H1 (cell line): Measurements from ENCODE around the gene PGF.

Experiments
- CBX5 ChIP-seq: fragments of 300-800, 300-1000 bp; sonication (generic); IDR thresholded peaks from 2 replicates; pipeline ENCODE4 v1.7.1; 2016; ENCODE audit warnings: antibody characterized with exemption, low read length, low read depth
- CHD1 ChIP-seq: IDR thresholded peaks from 2 replicates; pipeline ENCODE4 v1.6.1; 2012; ENCODE audit warnings: low read depth, low read length, improper control_type of control experiment
- CTCF ChIP-seq, 3 experiments: IDR thresholded peaks; 1 replicate in 2 of 3; 2 replicates in 1 of 3; pipeline versions ENCODE4 v1.5.1 to v1.6.1; 2011; ENCODE audit warnings: low read length in 3 of 3, mild to moderate bottlenecking in 3 of 3, inconsistent platforms in 2 of 3, low read depth in 1 of 3, moderate library complexity in 1 of 3; ENCODE audit not compliant: insufficient read depth in 1 of 3; ENCODE audit errors: control extremely low read depth in 1 of 3
- EZH2 ChIP-seq: fragments of 200-600 bp; sonication (generic); IDR thresholded peaks from 2 replicates; pipeline ENCODE4 v1.7.1; 2012; ENCODE audit warnings: low read depth, mild to moderate bottlenecking, moderate library complexity, low read length, inconsistent platforms; ENCODE audit not compliant: severe bottlenecking
- POLR2A ChIP-seq, 2 experiments: IDR thresholded peaks; 1 replicate in 1 of 2; 2 replicates in 1 of 2; pipeline ENCODE4 v1.6.1; 2011; ENCODE audit warnings: low read depth in 2 of 2, low read length in 2 of 2, mild to moderate bottlenecking in 2 of 2; ENCODE audit errors: control extremely low read depth in 1 of 2
- POU5F1 ChIP-seq: IDR thresholded peaks from 2 replicates; pipeline ENCODE4 v1.6.1; 2011; ENCODE audit warnings: low read depth, mild to moderate bottlenecking, low read length, moderate library complexity

- no peak for TF ChIP-seq CBX5
- no peak for TF ChIP-seq CTCF (IDR thresholded peaks at IDR 0.05; ENCODE audit: control extremely low read depth in 1 of 3, insufficient read depth in 1 of 3, low read depth in 1 of 3, low read length in 3 of 3)
- no peak for TF ChIP-seq POLR2A (IDR thresholded peaks at IDR 0.05; ENCODE audit: control extremely low read depth in 1 of 2, low read depth in 2 of 2, low read length in 2 of 2)
- TF ChIP-seq EZH2 = no peak
- TF ChIP-seq CHD1 = no peak
- no peak for TF ChIP-seq POU5F1
These were observed 44.2 kb downstream of the PGF start for GRCh38 chr14:74911221-74911620.
